Liver (tissue), 3 donors: ENCODE results near the gene TNFRSF13B.

Experiments used
- ATF3 ChIP-seq: IDR thresholded peaks from 2 replicates; pipeline ENCODE4 v1.6.1; 2016; ENCODE audit warnings: antibody characterized with exemption
- CTCF ChIP-seq: fragments of 150-350 bp; IDR thresholded peaks from 2 replicates; pipeline ENCODE4 v1.5.1; 2017; ENCODE audit warnings: improper control_type of control experiment, low read depth, low read length; ENCODE audit not compliant: missing input control
- EGR1 ChIP-seq, 2 donors: IDR thresholded peaks; 2 replicates each; pipeline ENCODE4 v1.6.1; 2016 to 2018; ENCODE audit warnings: antibody characterized with exemption in 2 of 2, low read depth in 2 of 2
- GABPA ChIP-seq, 2 donors: IDR thresholded peaks in 1 of 2; conservative IDR thresholded peaks in 1 of 2; 2 replicates each; pipeline ENCODE4 v1.6.1; 2016; ENCODE audit warnings: antibody characterized with exemption in 2 of 2, mild to moderate bottlenecking in 1 of 2, moderate library complexity in 1 of 2
- JUND ChIP-seq, 2 donors: IDR thresholded peaks; 2 replicates each; pipeline ENCODE4 v1.6.1; 2016; ENCODE audit warnings: antibody characterized with exemption in 2 of 2
- NR2F2 ChIP-seq: IDR thresholded peaks from 2 replicates; pipeline ENCODE4 v1.6.1; 2016; ENCODE audit warnings: antibody characterized with exemption
- RAD21 ChIP-seq, 2 donors: IDR thresholded peaks; 2 replicates each; pipeline ENCODE4 v1.6.1; 2016; ENCODE audit warnings: antibody characterized with exemption in 2 of 2, mild to moderate bottlenecking in 2 of 2
- REST ChIP-seq: IDR thresholded peaks from 2 replicates; pipeline ENCODE4 v1.6.1; 2016; ENCODE audit warnings: antibody characterized with exemption, mild to moderate bottlenecking
- TAF1 ChIP-seq: conservative IDR thresholded peaks from 2 replicates; pipeline ENCODE4 v1.6.1; 2016; ENCODE audit warnings: antibody characterized with exemption, mild to moderate bottlenecking
- ZBTB33 ChIP-seq: IDR thresholded peaks from 2 replicates; pipeline ENCODE4 v1.6.1; 2016; ENCODE audit warnings: antibody characterized with exemption
- TF ChIP-seq, protein P1 (sequence below): IDR thresholded peaks from 2 replicates; pipeline ENCODE4 v1.6.1; 2016; ENCODE audit warnings: antibody characterized with exemption
- donor health status: healthy.
- donor health status: healthy.

DNA sequence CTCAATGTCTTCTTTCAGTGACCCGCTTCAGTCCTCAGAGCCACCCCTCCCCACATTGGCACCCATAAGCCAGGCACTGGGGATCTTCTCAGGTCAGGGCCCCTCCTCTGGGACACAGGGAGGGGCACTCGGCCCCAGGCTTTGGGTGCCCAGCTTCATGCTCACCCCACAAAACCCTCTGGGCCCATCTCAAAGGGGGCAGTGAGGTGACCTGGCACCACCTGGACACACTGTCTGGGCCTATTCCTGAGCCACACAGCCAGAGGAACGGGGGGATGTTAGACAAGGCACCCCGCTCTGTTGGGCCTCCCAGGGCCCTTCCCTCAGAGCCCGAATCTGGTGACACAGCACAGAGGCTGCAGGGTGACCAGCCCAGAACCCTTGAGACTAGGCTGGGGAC, 36.1 kb downstream of the TNFRSF13B start:
- TF ChIP-seq CTCF (no peak), NR2F2 (no peak), TAF1 (no peak), REST (no peak), ZBTB33 (no peak), GABPA (IDR thresholded peaks at IDR 0.05 in 1 of 2, conservative IDR thresholded peaks at IDR 0.05 in 1 of 2) (no peak), RAD21 (IDR thresholded peaks at IDR 0.05) (no peak), EGR1 (IDR thresholded peaks at IDR 0.05; ENCODE audit: low read depth in 2 of 2) (no peak), ATF3 (no peak), JUND (IDR thresholded peaks at IDR 0.05) (no peak)
- TF ChIP-seq, protein P1, sequence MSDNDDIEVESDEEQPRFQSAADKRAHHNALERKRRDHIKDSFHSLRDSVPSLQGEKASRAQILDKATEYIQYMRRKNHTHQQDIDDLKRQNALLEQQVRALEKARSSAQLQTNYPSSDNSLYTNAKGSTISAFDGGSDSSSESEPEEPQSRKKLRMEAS = no peak
